Brain microvascular endothelial cell (primary cell): ENCODE results near the gene LRIT2.
A peak's percentile ranks its signal among the peaks of the same experiment; 100 is the strongest.

Experiments used
- DNase-seq: peaks from one replicate; pipeline ENCODE4 v3.0.0-alpha.2; 2020
- H3K27ac ChIP-seq: fragments of 250-450 bp; sonication (Bioruptor Pico); 2 replicates; pipeline ENCODE4 v1.5.1; 2020; ENCODE audit warnings: mild to moderate bottlenecking, moderate library complexity
- H3K27me3 ChIP-seq: fragments of 250-450 bp; sonication (Bioruptor Pico); replicated peaks from 2 replicates; pipeline ENCODE4 v1.5.1; 2020; ENCODE audit warnings: mild to moderate bottlenecking
- H3K36me3 ChIP-seq: fragments of 250-450 bp; sonication (Bioruptor Pico); replicated peaks from 2 replicates; pipeline ENCODE4 v1.5.1; 2020; ENCODE audit warnings: mild to moderate bottlenecking
- H3K4me3 ChIP-seq: 2 replicates; pipeline ENCODE4 v1.5.1; 2011; ENCODE audit warnings: low read depth, mild to moderate bottlenecking, control low read depth, low read length, moderate library complexity
- in situ Hi-C: cut with HindIII; loops from 2 replicates; pipeline ENCODE4 v1.10.0; 2017; ENCODE audit warnings: low sequenced_read_pairs, low pct_ligation_motif_present
- TF ChIP-seq, protein P1 (sequence below): IDR thresholded peaks from 2 replicates; pipeline ENCODE4 v1.5.1; 2011; ENCODE audit warnings: low read depth, mild to moderate bottlenecking, moderate library complexity, low read length, control low read depth, inconsistent platforms; ENCODE audit errors: missing control alignments

The LRIT2 gene

DNA sequence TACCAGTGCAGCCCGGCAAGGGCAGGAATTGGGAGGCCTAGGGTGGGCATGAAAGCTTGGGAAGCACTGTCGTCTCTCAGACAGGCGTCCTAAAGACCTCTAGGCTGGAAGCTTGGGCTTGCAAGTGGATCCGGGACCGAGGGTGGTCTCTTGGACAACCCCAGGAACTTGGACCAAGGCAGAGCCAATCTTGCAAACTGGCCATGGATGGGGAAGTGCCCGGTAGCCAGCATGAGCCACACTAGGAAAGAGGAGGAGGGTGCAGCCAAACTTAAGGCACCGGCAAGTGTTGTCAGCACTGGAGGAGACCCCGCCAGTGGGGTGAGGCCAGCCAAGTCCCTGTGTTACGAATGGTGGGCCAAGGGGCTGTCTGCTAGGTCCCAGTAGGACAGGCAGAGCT, 8.5 kb downstream of the LRIT2 start:
- in situ Hi-C loops: no loop called here
- H3K4me3 ChIP-seq: no peak overlapping the region
- TF ChIP-seq, protein P1, sequence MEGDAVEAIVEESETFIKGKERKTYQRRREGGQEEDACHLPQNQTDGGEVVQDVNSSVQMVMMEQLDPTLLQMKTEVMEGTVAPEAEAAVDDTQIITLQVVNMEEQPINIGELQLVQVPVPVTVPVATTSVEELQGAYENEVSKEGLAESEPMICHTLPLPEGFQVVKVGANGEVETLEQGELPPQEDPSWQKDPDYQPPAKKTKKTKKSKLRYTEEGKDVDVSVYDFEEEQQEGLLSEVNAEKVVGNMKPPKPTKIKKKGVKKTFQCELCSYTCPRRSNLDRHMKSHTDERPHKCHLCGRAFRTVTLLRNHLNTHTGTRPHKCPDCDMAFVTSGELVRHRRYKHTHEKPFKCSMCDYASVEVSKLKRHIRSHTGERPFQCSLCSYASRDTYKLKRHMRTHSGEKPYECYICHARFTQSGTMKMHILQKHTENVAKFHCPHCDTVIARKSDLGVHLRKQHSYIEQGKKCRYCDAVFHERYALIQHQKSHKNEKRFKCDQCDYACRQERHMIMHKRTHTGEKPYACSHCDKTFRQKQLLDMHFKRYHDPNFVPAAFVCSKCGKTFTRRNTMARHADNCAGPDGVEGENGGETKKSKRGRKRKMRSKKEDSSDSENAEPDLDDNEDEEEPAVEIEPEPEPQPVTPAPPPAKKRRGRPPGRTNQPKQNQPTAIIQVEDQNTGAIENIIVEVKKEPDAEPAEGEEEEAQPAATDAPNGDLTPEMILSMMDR: no peak
- H3K27me3 ChIP-seq: no peaks in the 10 kb centered on the region
- no peak overlapping the region for H3K27ac ChIP-seq
- no peak for DNase-seq
- H3K36me3 ChIP-seq: no peaks in the 10 kb centered on the region

DNA sequence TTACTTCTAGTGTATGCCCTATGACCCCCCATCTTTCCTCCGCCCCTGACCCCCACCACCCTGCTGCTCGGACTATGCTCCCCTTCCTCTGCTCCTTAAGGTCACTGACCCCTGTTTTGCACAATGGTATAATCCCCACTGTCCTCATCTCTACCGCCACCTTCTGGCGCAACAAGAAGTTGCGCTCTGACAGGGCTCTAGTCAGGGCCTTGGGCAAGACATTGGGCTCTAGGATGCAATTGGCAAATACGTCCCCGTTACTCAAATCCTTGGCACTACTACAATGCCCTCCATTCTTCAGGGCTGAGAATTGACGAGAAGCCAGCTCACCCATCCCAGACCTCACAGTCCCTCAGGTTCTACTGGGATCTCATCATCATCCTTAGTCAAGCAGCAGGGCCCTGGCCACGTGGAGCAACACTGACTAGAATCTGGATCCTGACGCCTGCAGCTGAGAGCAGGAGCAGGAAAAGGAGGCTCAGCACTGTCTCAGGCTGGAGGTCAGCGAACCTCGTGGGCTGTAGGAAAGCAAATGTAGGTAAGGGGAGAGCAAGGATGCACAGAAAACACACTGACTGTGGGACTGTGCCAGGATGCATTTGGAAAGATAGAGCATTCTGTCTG, 10.6 kb downstream of the LRIT2 start:
- in situ Hi-C loops: no loop called here
- no peak overlapping the region for H3K4me3 ChIP-seq
- TF ChIP-seq, protein P1: peak; percentile 54
- H3K27me3 ChIP-seq: no peaks in the 10 kb centered on the region
- H3K27ac ChIP-seq: no peak overlapping the region
- H3K36me3 ChIP-seq: no peaks in the 10 kb centered on the region
- DNase-seq: no peak

DNA sequence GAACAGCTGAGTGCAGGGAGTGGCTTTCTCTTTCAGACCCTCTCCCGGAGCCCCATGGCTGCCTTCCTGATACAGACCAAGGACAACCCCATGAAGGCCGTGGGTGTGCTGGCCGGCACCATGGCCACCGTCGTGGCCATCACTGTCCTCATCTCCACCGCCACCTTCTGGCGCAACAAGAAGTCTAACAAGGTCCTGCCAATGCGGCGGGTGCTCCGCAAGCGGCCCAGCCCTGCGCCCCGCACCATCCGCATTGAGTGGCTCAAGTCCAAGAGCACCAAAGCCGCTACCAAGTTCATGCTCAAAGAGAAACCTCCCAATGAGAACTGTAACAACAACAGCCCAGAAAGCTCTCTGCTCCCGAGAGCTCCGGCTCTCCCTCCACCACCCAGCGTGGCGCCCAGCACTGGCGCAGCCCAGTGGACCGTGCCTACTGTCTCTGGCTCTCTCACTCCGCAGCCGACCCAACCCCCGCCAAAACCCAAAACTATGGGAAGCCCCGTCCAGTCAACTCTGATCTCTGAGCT, 11.2 kb downstream of the LRIT2 start:
- H3K4me3 ChIP-seq: no peak overlapping the region
- no peaks in the 10 kb centered on the region for H3K27me3 ChIP-seq
- H3K36me3 ChIP-seq: no peaks in the 10 kb centered on the region
- TF ChIP-seq, protein P1: no peak
- in situ Hi-C loops: no loop called here
- no peak overlapping the region for H3K27ac ChIP-seq
- DNase-seq: no peak

DNA sequence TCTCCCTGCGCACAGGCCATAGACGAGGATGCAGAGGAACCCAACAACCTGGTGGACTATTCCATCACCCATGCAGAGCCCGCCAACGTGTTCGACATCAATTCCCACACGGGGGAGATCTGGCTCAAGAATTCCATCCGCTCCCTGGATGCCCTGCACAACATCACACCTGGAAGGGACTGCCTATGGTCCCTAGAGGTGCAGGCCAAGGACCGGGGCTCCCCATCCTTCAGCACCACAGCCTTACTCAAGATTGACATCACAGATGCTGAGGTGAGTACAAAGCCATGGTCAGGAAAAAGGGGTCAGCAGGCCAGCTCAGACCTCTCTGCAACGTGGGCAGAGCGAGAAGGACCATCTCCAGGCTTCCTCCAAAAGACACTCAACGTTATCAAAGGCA, 12.3 kb downstream of the LRIT2 start:
- in situ Hi-C loops: no loop called here
- TF ChIP-seq, protein P1: no peak
- no peak overlapping the region for H3K27ac ChIP-seq
- no peak for DNase-seq
- no peak overlapping the region for H3K4me3 ChIP-seq
- H3K36me3 ChIP-seq: no peaks in the 10 kb centered on the region
- no peaks in the 10 kb centered on the region for H3K27me3 ChIP-seq

DNA sequence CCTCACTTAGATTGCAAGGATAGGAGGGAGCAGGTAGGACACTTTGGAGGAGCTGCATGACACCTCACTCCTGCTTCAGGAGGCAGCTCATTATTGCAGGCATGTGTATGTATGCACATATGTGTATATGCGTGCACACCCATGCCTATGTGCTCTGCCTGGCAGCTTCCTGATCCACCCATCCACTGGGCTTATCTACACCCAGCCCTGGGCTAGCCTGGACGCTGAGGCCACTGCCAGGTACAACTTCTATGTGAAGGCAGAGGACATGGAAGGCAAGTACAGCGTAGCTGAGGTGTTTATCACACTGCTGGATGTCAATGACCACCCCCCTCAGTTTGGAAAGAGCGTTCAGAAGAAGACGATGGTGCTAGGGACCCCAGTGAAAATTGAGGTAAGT, 13.3 kb downstream of the LRIT2 start:
- DNase-seq: no peak
- no peak overlapping the region for H3K4me3 ChIP-seq
- no peaks in the 10 kb centered on the region for H3K27me3 ChIP-seq
- TF ChIP-seq, protein P1: no peak
- no peaks in the 10 kb centered on the region for H3K36me3 ChIP-seq
- in situ Hi-C loops: no loop called here
- no peak overlapping the region for H3K27ac ChIP-seq

DNA sequence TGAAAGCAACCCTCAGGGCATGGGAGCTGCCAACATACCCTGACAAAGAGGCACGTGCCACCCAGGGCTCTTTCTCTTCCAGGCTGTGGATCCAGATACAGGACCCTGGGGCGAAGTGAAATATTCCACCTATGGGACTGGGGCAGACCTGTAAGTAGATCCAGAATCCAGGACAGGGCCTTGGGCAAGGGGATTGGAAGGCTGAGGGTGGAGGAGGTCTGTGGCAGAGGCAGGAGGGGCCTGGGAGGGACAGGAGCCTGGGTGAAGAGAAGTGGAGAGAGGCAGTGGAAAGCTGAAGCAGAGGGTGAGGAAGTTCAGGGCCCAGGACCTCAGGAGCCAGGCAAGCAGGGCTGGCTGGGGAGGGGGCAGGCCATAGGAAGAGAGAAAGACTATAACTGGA, 13.8 kb downstream of the LRIT2 start:
- in situ Hi-C loops: no loop called here
- Histone ChIP-seq H3K4me3 (no peak overlapping the region), H3K36me3 (no peaks in the 10 kb centered on the region), H3K27ac (no peak overlapping the region), H3K27me3 (no peaks in the 10 kb centered on the region)
- TF ChIP-seq, protein P1: no peak
- no peak for DNase-seq
